Measurements from ENCODE around the gene STK26. TPM values are rescaled to one million over a fixed set of nuclear protein-coding genes. Genes with fewer than 3 reads are reported as not detected.

Gene STK26
- total and polyA plus RNA-seq, 2 of the 4 experiments (the other 2 are of a cell fraction), result 0.17 to 0.18 TPM

DNA sequence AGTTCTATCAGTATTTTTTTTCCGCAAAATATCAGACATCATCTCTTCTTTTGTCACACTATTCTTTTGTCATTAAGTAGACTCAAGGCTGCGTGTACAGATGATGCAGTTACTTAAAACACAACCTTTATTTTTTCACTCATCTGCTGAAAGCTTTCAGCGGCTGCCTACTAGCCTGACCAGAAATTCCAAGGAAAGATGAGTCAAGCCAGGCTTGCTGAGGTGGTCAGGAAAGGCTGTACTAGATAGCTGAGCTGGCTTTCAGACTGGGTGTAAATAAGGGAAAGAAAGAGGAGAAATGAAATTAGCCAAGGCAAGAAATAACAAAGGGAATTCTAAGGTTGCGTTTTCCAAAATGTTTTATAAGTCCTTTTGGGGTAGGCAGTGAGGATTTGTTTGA, 17.9 kb downstream of the STK26 start:
- POLR2A ChIA-PET (ENCODE audit: unreplicated experiment), result no interaction called here
- intact Hi-C loops (cut with micrococcal nuclease), result no loop called here

More for the DNA sequence above, 17.9 kb downstream of the STK26 start:
- Histone ChIP-seq H2BK5ac (ENCODE audit: low read depth, low read length, poor library complexity, severe bottlenecking) (no peak overlapping the region), H3K79me1 (ENCODE audit: low read depth in 1 of 2, low read length in 2 of 2) (no peaks in the 10 kb centered on the region), H2BK15ac (ENCODE audit: low read depth, low read length) (no peak overlapping the region), H3K9me3 (ENCODE audit: control insufficient read depth, insufficient read depth, low read length) (no peaks in the 10 kb centered on the region), H3K9me1 (ENCODE audit: insufficient read depth, low read length) (no peaks in the 10 kb centered on the region), H4K20me1 (ENCODE audit: insufficient read depth, low read length) (no peaks in the 10 kb centered on the region), H3K27ac (ENCODE audit: insufficient read depth, low read length) (no peak overlapping the region), H2AK5ac (ENCODE audit: low read depth, low read length) (no peak overlapping the region), H2AFZ (replicated peaks; ENCODE audit: low read length, poor library complexity) (no peak overlapping the region), H3K4me3 (ENCODE audit: insufficient read depth, low read depth, low read length) (no peak overlapping the region), H3K4ac (ENCODE audit: low read depth, low read length) (no peak overlapping the region), H4K8ac (ENCODE audit: low read depth in 2 of 2, low read length in 2 of 2) (no peak overlapping the region), H3K23ac (ENCODE audit: low read depth, low read length) (no peak overlapping the region), H4K5ac (ENCODE audit: low read depth, low read length) (no peak overlapping the region), H4K91ac (ENCODE audit: insufficient read depth, low read depth, low read length) (no peak overlapping the region), H3K4me1 (ENCODE audit: control insufficient read depth, insufficient read depth, low read length) (no peaks in the 10 kb centered on the region), H3K9ac (ENCODE audit: low read depth, low read length) (no peak overlapping the region), H3K4me2 (ENCODE audit: low read depth, low read length) (no peak overlapping the region), H3K14ac (replicated peaks; ENCODE audit: low read depth, low read length) (no peak overlapping the region), H2AK9ac (replicated peaks; ENCODE audit: low read depth, low read length, poor library complexity) (no peak overlapping the region), H2BK120ac (ENCODE audit: low read depth, low read length) (no peak overlapping the region), H3K18ac (ENCODE audit: low read depth, low read length) (no peak overlapping the region), H2BK20ac (ENCODE audit: low read depth, low read length) (no peak overlapping the region), H3K27me3 (ENCODE audit: control insufficient read depth, insufficient read depth, low read length) (peaks cover 1% of the 10 kb centered on the region; the same call in 1 of the 2 replicates), H3K56ac (ENCODE audit: extremely low read depth, insufficient read depth, low read length) (no peak overlapping the region), H3K36me3 (ENCODE audit: control insufficient read depth, insufficient read depth, low read length) (no peaks in the 10 kb centered on the region)
- ATAC-seq (ENCODE audit: low read depth), result no peak
- dilution Hi-C loops (cut with HindIII; ENCODE audit: low sequenced_read_pairs, unreplicated experiment) (no loop called here), in situ Hi-C loops (cut with MboI; ENCODE audit: low sequenced_read_pairs) (no loop called here)
- no peak for DNase-seq
- CTCF ChIA-PET, result no interaction called here
- no CpG with 5 or more reads among the region's 4 CpGs for whole genome bisulfite sequencing, 2 experiments (ENCODE audit: extremely low coverage in 2 of 2, insufficient read length in 1 of 2)
- no TSS peak for BruUV-seq (replicated peaks)
- TF ChIP-seq, protein P1, sequence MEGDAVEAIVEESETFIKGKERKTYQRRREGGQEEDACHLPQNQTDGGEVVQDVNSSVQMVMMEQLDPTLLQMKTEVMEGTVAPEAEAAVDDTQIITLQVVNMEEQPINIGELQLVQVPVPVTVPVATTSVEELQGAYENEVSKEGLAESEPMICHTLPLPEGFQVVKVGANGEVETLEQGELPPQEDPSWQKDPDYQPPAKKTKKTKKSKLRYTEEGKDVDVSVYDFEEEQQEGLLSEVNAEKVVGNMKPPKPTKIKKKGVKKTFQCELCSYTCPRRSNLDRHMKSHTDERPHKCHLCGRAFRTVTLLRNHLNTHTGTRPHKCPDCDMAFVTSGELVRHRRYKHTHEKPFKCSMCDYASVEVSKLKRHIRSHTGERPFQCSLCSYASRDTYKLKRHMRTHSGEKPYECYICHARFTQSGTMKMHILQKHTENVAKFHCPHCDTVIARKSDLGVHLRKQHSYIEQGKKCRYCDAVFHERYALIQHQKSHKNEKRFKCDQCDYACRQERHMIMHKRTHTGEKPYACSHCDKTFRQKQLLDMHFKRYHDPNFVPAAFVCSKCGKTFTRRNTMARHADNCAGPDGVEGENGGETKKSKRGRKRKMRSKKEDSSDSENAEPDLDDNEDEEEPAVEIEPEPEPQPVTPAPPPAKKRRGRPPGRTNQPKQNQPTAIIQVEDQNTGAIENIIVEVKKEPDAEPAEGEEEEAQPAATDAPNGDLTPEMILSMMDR (conservative IDR thresholded peaks at IDR 0.05; ENCODE audit: low read depth, low read length), result no peak
- no peak for TF ChIP-seq RAD21 (IDR thresholded peaks at IDR 0.05; ENCODE audit: low read length)
